CD14-positive monocyte (primary cell): ENCODE data around the gene CDH23. TPM values are rescaled to one million over a fixed set of nuclear protein-coding genes. Genes with fewer than 3 reads are reported as not detected.

Experiments used
- DNase-seq, 3 donors: peaks; one replicate each; pipeline ENCODE4 v3.0.0-alpha.2; 2011 to 2022
- H2AFZ ChIP-seq: 2 replicates; pipeline ENCODE4 v1.6.0; 2012; ENCODE audit warnings: mild to moderate bottlenecking, low read depth, low read length, inconsistent platforms; ENCODE audit not compliant: insufficient read depth, poor library complexity, severe bottlenecking
- H3K27ac ChIP-seq, 2 donors: 1 replicate in 1 of 2; 2 replicates in 1 of 2; pipeline ENCODE4 v1.5.1; 2012 to 2013; ENCODE audit warnings: low read length in 2 of 2, control low read depth in 1 of 2, inconsistent platforms in 1 of 2, low read depth in 1 of 2, mild to moderate bottlenecking in 1 of 2
- H3K27me3 ChIP-seq, 2 donors: one replicate each; pipeline versions ENCODE4 v1.6.0 to v1.6.1; 2011 to 2013; ENCODE audit warnings: low read length in 2 of 2; ENCODE audit not compliant: control insufficient read depth in 2 of 2, insufficient read depth in 2 of 2
- H3K36me3 ChIP-seq, 2 donors: replicated peaks in 1 of 2; 1 replicate in 1 of 2; 2 replicates in 1 of 2; pipeline versions ENCODE4 v1.5.1 to v1.6.1; 2012 to 2013; ENCODE audit warnings: low read length in 2 of 2, control low read depth in 1 of 2, inconsistent platforms in 1 of 2, mild to moderate bottlenecking in 1 of 2; ENCODE audit not compliant: insufficient read depth in 2 of 2, control insufficient read depth in 1 of 2
- H3K4me1 ChIP-seq, 2 donors: 1 replicate in 1 of 2; 2 replicates in 1 of 2; pipeline versions ENCODE4 v1.5.1 to v1.6.1; 2012 to 2013; ENCODE audit warnings: low read length in 2 of 2, control low read depth in 1 of 2, inconsistent platforms in 1 of 2, mild to moderate bottlenecking in 1 of 2, moderate library complexity in 1 of 2; ENCODE audit not compliant: insufficient read depth in 2 of 2, control insufficient read depth in 1 of 2
- H3K4me2 ChIP-seq: replicated peaks from 2 replicates; pipeline ENCODE3; 2012; ENCODE audit warnings: low read length, moderate library complexity, mild to moderate bottlenecking; ENCODE audit not compliant: poor library complexity, severe bottlenecking; ENCODE audit errors: extremely low read depth
- H3K4me3 ChIP-seq, 3 experiments: fragments of 200-600 bp in 1 of 3; sonication (generic) in 1 of 3; replicated peaks in 1 of 3; 1 replicate in 2 of 3; 2 replicates in 1 of 3; pipeline ENCODE4 v1.5.1; 2011 to 2013; ENCODE audit warnings: low read length in 3 of 3, mild to moderate bottlenecking in 3 of 3, control low read depth in 2 of 3, low read depth in 2 of 3, inconsistent platforms in 1 of 3, moderate library complexity in 1 of 3
- H3K79me2 ChIP-seq: 2 replicates; pipeline ENCODE4 v1.6.0; 2012; ENCODE audit warnings: mild to moderate bottlenecking, control low read depth, inconsistent platforms, low read length, moderate library complexity; ENCODE audit not compliant: insufficient read depth
- H3K9ac ChIP-seq: 2 replicates; pipeline ENCODE4 v1.6.0; 2017; ENCODE audit warnings: low read length, mild to moderate bottlenecking; ENCODE audit not compliant: insufficient read depth, poor library complexity, severe bottlenecking
- H3K9me3 ChIP-seq, 2 donors: replicated peaks in 1 of 2; 1 replicate in 1 of 2; 2 replicates in 1 of 2; pipeline versions ENCODE4 v1.5.1 to v1.6.1; 2012 to 2013; ENCODE audit warnings: low read length in 2 of 2, control low read depth in 1 of 2; ENCODE audit not compliant: control insufficient read depth in 1 of 2, insufficient read depth in 1 of 2
- H4K20me1 ChIP-seq: 2 replicates; pipeline ENCODE4 v1.6.0; 2012; ENCODE audit warnings: mild to moderate bottlenecking, low read length, control low read depth, moderate library complexity; ENCODE audit not compliant: insufficient read depth
- H3K27ac Mint-ChIP-seq, 7 donors: one replicate each; pipeline ENCODE4 v1.8.0; 2020; ENCODE audit warnings: mild to moderate bottlenecking in 7 of 7, mixed read lengths in 7 of 7, moderate library complexity in 6 of 7, inconsistent platforms in 2 of 7
- H3K27me3 Mint-ChIP-seq, 3 donors: one replicate each; pipeline ENCODE4 v1.8.0; 2021 to 2022; ENCODE audit warnings: low read depth in 3 of 3, mild to moderate bottlenecking in 3 of 3, mixed read lengths in 3 of 3, moderate library complexity in 3 of 3, inconsistent platforms in 1 of 3
- H3K36me3 Mint-ChIP-seq, 2 donors: one replicate each; pipeline ENCODE4 v1.8.0; 2020; ENCODE audit warnings: mixed read lengths in 2 of 2, inconsistent platforms in 1 of 2, mild to moderate bottlenecking in 1 of 2
- H3K4me1 Mint-ChIP-seq: one replicate; pipeline ENCODE4 v1.8.0; 2020; ENCODE audit warnings: mild to moderate bottlenecking, mixed read lengths
- H3K4me3 Mint-ChIP-seq, 2 donors: one replicate each; pipeline ENCODE4 v1.8.0; 2020; ENCODE audit warnings: mild to moderate bottlenecking in 2 of 2, mixed read lengths in 2 of 2, moderate library complexity in 1 of 2
- H3K9me3 Mint-ChIP-seq, 7 donors: one replicate each; pipeline ENCODE4 v1.8.0; 2020 to 2022; ENCODE audit warnings: mixed read lengths in 7 of 7, mild to moderate bottlenecking in 6 of 7, moderate library complexity in 6 of 7, inconsistent platforms in 2 of 7
- CTCF ChIP-seq: fragments of 200-600 bp; IDR thresholded peaks from one replicate; pipeline ENCODE4 v1.8.0; 2022; ENCODE audit warnings: antibody characterized with exemption, mild to moderate bottlenecking
- WGBS: methylation state at CpG from one replicate; pipeline ENCODE4 v1.1.5; 2013; ENCODE audit warnings: missing lambda C conversion rate; ENCODE audit not compliant: insufficient coverage; 5-methylcytosine and 5-hydroxymethylcytosine counted together
- intact Hi-C, 2 donors: fragments of 100-400 bp; cut with micrococcal nuclease; formaldehyde crosslinking; loops; one replicate each; pipeline versions ENCODE4 v1.15.0 to v1.15.1; 2023
- polyA plus RNA-seq, 3 donors: library from polyadenylated mRNA; depleted of rRNA in 1 of 3; unstranded in 2 of 3; stranded (reverse) in 1 of 3; fragments of 300-500 nt in 2 of 3; fragments of >200 nt in 1 of 3; fragmentation: Illumina TruSeq in 2 of 3; gene quantifications; 1 replicate in 2 of 3; 2 replicates in 1 of 3; pipeline ENCODE4 v1.2.3, GENCODE V29; 2012 to 2021

Gene CDH23
- polyA plus RNA-seq, 3 donors, result 8.2 to 36.2 (median 10.5) TPM

- Histone ChIP-seq H3K9ac (no peak overlapping the region), H2AFZ (no peak overlapping the region), H4K20me1 (no peaks in the 10 kb centered on the region), H3K27me3 (no peaks in the 10 kb centered on the region), H3K27ac (no peak overlapping the region), H3K4me3 (no peak overlapping the region), H3K4me1 (no peaks in the 10 kb centered on the region), H3K9me3 (no peaks in the 10 kb centered on the region), H3K36me3 (no peaks in the 10 kb centered on the region), H3K79me2 (no peaks in the 10 kb centered on the region), H3K4me2 (no peak overlapping the region)
- no peak for TF ChIP-seq CTCF
- no peaks in the 10 kb centered on the region for H3K36me3 Mint-ChIP-seq
- no peak overlapping the region for H3K4me3 Mint-ChIP-seq
- no peaks in the 10 kb centered on the region for H3K9me3 Mint-ChIP-seq
- no peaks in the 10 kb centered on the region for H3K4me1 Mint-ChIP-seq
- intact Hi-C loops, result no loop called here
- WGBS, result 96% methylated on average over 8 of the region's 14 CpGs
- no peak for DNase-seq
- H3K27ac Mint-ChIP-seq, result no peak overlapping the region
- H3K27me3 Mint-ChIP-seq, result peaks cover 1 to 2% (median 2%) of the 10 kb centered on the region in 3 donors
Measured at GRCh38 chr10:71575451-71575850, 178.7 kb downstream of the CDH23 start.

GRCh38 chr10:71575934-71576801, 179.4 kb downstream of the CDH23 start:
- H4K20me1 ChIP-seq, result no peaks in the 10 kb centered on the region
- intact Hi-C loops, result no loop called here
- H3K9ac ChIP-seq, result no peak overlapping the region
- 94% methylated on average over 14 of the region's 16 CpGs for WGBS
- no peaks in the 10 kb centered on the region for H3K9me3 ChIP-seq
- H3K4me2 ChIP-seq, result no peak overlapping the region
- H3K4me1 ChIP-seq, result no peaks in the 10 kb centered on the region
- peak overlapping the region in 1 of 7 donors; percentile 10 for H3K27ac Mint-ChIP-seq
- no peaks in the 10 kb centered on the region for H3K27me3 ChIP-seq
- H3K9me3 Mint-ChIP-seq, result no peaks in the 10 kb centered on the region
- no peaks in the 10 kb centered on the region for H3K79me2 ChIP-seq
- no peak overlapping the region for H3K4me3 ChIP-seq
- DNase-seq, result no peak
- H3K4me3 Mint-ChIP-seq, result no peak overlapping the region
- H3K4me1 Mint-ChIP-seq, result no peaks in the 10 kb centered on the region
- no peak for TF ChIP-seq CTCF
- H3K36me3 ChIP-seq, result no peaks in the 10 kb centered on the region
- no peaks in the 10 kb centered on the region for H3K36me3 Mint-ChIP-seq
- H3K27ac ChIP-seq, result no peak overlapping the region
- no peak overlapping the region for H2AFZ ChIP-seq
- peaks cover 0 to 2% (median 2%) of the 10 kb centered on the region in 3 donors for H3K27me3 Mint-ChIP-seq
